ENCODE data around the gene VIPAS39.

Gene VIPAS39

DNA sequence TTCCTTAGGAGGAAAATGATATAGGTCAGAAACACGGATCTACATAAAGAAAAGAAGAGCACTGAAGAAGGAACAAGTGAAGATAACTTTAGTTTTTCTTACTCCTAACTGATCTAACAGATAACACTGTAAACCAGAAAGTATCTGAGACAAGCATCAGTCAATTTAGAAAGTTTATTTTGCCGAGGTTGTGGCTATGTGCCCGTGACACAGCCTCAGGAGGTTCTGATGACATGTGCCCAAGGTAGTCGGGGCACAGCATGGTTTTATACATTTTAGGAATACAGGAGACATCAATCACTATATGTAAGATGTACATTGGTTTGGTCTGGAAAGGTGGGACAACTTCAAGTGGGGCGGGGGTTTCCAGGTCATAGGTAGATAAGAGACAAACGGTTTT is 57.2 kb downstream of the VIPAS39 start:
- no peak for DNase-seq

DNA sequence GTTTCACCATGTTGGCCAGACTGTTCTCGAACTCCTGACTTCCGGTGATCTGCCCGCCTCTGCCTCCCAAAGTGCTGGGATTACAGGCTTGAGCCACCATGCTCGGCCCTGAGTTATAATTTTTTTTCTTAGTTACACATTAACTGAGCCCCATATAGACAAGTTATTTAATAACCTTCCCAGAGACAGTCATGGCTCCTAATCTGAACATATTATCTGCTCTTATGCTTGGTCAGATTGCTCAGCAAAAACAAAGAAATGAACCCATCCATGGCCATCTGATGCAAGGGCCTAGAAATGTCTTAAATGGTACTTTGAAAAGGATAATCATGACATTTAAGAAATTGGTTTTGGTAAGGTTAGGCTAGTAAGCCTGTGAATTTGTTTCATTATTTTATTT is 67.2 kb downstream of the VIPAS39 start:
- no peak for DNase-seq

DNA sequence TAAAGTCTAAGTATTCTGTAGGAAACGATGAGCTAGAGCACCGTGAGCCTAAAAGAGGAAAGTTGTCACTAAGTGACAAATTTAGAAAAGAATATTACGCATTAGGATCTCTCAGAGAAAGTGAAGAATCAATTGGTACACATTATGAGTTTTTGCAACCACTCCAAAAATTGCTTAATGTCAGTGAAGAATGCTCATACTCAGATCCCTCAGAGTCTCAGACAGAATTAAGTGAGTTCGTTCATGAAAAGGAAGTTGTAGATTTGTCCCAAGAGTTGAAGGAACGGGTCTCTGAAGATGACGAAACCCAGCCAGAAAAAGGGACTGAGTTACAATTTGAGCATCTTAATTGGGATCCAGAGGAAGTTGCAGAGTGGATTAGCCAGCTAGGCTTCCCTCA is 78.7 kb downstream of the VIPAS39 start:
- no peak for DNase-seq

DNA sequence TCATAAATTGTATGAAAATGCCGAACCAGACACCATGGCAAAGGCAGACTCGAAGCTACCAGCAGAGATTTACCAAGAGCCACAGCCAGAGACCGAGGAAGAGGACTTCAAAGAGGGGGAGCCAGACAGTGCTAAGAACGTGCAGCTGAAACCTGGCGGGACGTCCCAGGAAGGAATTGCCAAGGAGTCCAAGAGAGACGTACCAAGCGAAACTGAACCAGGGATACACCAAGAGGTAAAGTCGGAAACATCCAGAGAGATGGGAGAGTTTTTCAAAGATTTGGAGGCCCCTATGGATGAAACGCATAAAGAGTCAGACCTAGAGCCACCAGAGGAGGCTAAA is 79.9 kb downstream of the VIPAS39 start:
- no peak for DNase-seq

DNA sequence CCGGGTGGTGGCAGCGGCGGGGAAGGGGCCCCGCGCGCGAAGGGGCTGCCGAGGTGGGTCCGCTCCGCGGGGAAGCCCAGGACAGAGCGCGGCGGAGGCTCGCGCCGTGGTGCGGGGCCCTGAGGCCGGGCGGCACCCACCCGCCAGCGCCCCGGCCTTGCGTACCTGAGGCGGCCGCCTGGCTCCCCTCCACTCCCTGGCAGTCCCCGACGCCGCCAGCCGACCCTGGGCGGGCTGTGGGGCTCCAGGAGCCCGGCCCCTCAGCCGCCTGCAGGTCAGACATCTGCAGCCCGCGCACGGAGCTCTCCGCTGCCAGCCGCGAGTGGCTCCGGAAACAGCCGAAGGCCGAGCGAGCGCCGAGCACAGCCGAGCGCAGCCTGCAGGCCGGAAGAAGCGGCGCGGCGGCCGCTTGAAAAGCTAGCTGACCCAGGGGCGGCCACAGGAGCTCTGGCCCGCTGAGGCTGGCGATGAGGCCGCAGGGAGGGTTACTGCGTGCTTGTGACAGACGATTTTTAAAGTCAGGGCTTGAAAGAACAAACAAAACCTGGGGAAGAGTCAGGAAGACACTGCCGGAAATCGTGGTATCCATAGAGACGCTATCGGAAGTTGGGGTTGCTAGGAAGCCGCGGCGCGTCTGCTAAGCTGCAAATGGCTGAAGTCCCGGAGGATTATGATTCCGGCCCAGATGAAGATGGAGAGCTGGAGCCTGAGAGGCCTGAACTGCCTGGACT is 80.5 kb downstream of the VIPAS39 start, which contains the start of the genes SAMD15 and TMED8:
Gene SAMD15 (plus strand): TSS at position 609 of the 731 bp plus-strand sequence. CDS start 40 bp downstream, at position 649.
Gene TMED8 (minus strand): TSS at position 324 of the 731 bp plus-strand sequence. CDS start 41 bp downstream, at position 283.
- peak; percentile 73 for DNase-seq

Measured in GDM1 (cell line).